GM12864 (cell line): ENCODE results near the gene HOXC12.

Source experiments
- DNase-seq: peaks from one replicate; pipeline ENCODE4 v3.0.0-alpha.2; 2011; ENCODE audit warnings: low read depth
- H3K4me3 ChIP-seq: 2 replicates; pipeline ENCODE4 v1.5.1; 2011; ENCODE audit warnings: mild to moderate bottlenecking, low read depth, low read length, control low read depth
- CTCF ChIP-seq: IDR thresholded peaks from 2 replicates; pipeline ENCODE4 v1.5.1; 2011; ENCODE audit warnings: low read depth, mild to moderate bottlenecking, moderate library complexity, low read length, control low read depth, inconsistent platforms; ENCODE audit errors: missing control alignments

HOXC12 gene

GRCh38 chr12:53950437-53950773, 4.3 kb upstream of the HOXC12 start:
- TF ChIP-seq CTCF, result no peak
- DNase-seq, result no peak
- H3K4me3 ChIP-seq, result no peak overlapping the region

GRCh38 chr12:53950789-53951576, 3.7 kb upstream of the HOXC12 start:
- H3K4me3 ChIP-seq, result no peak overlapping the region
- no peak for TF ChIP-seq CTCF
- DNase-seq, result no peak

GRCh38 chr12:53951577-53952334, 2.9 kb upstream of the HOXC12 start:
- no peak for TF ChIP-seq CTCF
- no peak overlapping the region for H3K4me3 ChIP-seq
- DNase-seq, result no peak

- no peak for TF ChIP-seq CTCF
- no peak overlapping the region for H3K4me3 ChIP-seq
- DNase-seq, result no peak
These were observed 2.4 kb upstream of the HOXC12 start for GRCh38 chr12:53952335-53952694.

- no peak for DNase-seq
- no peak overlapping the region for H3K4me3 ChIP-seq
- no peak for TF ChIP-seq CTCF
These were observed 1.6 kb upstream of the HOXC12 start for GRCh38 chr12:53952871-53953734.

GRCh38 chr12:53953831-53954693, 641 bp upstream of the HOXC12 start:
- no peak for DNase-seq
- no peak for TF ChIP-seq CTCF
- no peak overlapping the region for H3K4me3 ChIP-seq
